HTERT RPE-1 (cell line): ENCODE measurements around the gene HERPUD1.
"Not testable (repeated sequence)": the region's sequence is repeated elsewhere in the genome, so short reads cannot be mapped to it uniquely, and the experiment has no call there.

Experiments used
- in situ Hi-C: fragments of 300-500 bp; cut with MboI; formaldehyde crosslinking; loops from 4 replicates; pipeline ENCODE4 v1.14.3; 2020; ENCODE audit warnings: low sequenced_read_pairs

Gene HERPUD1

GRCh38 chr16:56977823-56978430 is 46.0 kb downstream of the HERPUD1 start:
- in situ Hi-C loops, result no loop called here

GRCh38 chr16:56980201-56980535 is 48.2 kb downstream of the HERPUD1 start:
- in situ Hi-C loops, result no loop called here

DNA sequence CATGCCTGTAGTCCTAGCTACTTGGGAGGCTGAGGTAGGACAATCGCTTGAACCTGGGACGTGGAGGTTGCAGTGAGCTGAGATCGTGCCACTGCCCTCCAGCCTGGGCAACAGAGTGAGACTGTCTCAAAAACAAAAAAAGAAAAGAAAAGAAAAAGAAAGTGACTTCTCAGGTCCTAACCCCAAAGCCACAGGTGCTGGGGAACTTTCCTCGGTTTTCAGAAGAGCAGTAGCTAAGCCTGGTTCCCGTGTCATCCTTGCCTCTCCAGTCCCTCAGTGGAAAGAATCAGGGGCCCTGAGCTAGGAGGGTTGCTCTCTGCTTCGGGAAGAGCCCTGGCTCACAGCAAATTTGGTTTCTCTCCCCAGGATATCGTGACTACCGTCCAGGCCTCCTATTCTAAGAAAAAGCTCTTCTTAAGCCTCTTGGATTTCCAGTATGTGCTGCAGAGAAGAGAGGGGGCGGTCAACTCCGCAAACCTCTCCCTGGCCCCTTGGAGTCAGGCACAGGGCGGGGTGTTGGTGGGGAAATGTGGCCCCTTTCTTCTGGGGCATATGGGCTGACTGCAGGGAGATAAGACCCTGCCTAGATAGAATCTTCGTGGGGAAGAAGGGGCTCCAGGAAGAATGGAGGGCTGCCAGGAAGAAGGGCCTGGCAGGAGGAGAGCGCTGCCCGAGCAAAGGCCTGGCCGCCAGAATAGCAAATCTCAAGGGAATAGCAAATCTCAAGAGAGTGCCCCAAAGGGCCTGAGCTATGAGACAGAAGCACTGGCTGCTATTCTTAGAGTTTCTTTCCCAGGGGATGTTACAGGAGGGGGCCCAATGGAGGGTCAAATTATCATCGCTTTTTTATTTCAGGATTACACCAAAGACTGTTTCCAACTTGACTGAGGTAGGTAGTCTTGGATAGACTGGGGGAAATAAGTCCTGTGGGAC is 49.1 kb downstream of the HERPUD1 start:
- in situ Hi-C loops, result no loop called here

DNA sequence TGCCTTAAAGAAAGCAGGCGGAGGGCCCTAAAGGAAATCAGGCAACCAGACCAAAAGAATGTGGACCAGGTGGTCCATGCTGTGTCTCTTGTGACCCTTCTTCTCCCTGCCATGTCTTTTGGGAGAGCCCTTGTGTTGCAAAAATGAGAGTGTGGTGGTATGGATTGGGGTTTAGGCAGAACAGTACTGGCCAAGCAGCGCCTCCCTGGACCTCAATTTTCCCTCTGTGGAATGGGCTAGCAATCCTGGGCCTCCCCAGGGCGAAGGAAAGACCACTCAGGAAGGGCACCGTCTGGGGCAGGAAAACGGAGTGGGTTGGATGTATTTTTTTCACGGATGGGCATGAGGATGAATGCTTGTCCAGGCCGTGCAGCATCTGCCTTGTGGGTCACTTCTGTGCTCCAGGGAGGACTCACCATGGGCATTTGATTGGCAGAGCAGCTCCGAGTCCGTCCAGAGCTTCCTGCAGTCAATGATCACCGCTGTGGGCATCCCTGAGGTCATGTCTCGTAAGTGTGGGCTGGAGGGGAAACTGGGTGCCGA is 49.9 kb downstream of the HERPUD1 start:
- in situ Hi-C loops, result no loop called here

DNA sequence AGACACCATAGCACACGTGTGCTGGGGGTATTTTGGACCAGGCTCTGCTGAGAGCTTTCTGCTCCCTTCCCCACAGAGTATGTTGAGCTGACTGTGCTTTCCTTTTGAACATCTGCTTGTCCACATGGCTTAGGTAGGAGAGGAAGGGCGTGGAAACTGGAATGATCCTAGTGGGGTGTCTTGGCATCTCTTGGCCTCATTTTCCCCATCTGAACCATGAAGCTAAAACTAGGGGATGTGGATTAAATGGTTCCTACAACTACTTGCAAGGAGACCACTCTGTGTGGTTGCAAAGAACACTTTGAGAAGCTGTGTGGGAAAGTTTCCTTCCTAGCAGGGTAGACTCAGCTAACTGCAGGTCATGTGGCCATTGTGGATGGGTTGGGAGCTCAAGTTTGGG is 50.8 kb downstream of the HERPUD1 start:
- in situ Hi-C loops, result no loop called here

DNA sequence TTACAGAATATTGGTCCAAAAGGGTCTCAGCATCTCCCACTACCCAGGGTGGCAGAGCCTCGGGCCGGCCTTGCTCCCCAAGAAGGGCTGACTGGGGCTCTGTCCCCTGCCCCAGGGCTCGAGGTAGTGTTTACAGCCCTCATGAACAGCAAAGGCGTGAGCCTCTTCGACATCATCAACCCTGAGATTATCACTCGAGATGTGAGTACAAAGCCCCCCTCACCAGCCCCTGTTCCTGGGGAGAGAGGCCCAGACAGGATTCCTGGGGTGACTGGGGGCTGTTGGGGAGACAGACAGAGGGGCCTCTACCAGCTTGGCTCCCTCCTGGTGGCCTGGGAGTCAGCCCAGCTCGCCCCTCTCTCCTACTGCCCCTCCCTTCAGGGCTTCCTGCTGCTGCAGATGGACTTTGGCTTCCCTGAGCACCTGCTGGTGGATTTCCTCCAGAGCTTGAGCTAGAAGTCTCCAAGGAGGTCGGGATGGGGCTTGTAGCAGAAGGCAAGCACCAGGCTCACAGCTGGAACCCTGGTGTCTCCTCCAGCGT is 51.3 kb downstream of the HERPUD1 start:
- in situ Hi-C loops, result no loop called here

- in situ Hi-C loops, result no loop called here
Observed at GRCh38 chr16:56984639-56985038, 52.7 kb downstream of the HERPUD1 start.

GRCh38 chr16:56985288-56985961 is 53.5 kb downstream of the HERPUD1 start:
- in situ Hi-C loops, result no loop called here

DNA sequence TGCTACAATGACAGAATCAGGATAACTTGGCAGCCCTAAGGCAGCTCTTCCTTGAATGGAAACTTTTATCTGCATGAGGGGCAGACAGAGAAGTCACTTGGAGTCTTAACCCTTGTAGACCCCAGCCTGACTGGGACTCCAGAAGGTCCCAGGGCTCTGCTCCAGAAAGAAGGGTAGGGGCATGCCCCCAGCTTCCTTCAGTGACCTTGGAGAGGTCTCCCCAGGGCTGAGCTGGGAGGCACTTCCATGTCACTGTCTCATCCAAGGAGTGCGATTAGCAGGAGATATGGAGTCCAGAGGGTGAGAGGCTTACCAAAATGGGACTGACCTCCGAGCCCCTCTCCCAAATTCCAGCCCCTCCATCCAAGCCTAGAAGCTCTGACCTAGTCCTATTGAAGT is 54.0 kb downstream of the HERPUD1 start:
- in situ Hi-C loops, result no loop called here

- in situ Hi-C loops, result no loop called here
Observed at GRCh38 chr16:56986361-56986760, 54.4 kb downstream of the HERPUD1 start.

- in situ Hi-C loops, result not testable (repeated sequence)
Observed at GRCh38 chr16:56986908-56987307, 55.0 kb downstream of the HERPUD1 start.

DNA sequence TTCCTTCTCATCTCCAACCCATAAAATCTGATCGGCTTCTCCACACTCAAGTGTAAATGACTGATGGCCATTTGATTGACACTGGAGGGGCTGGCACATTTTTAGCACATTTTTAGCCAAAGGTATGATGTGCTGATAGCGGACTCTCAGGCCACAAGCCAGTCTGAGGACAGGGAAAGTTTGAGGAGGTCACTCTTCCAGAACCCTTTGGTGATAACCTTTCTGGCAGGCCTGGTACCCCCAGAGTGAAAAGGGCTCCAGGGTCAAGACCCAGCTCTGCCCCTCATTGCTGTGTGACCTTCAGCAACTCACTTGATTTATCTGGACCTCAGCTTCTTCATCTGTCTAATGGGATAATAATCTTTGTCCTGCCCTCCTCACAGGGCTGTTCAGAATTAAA is 55.8 kb downstream of the HERPUD1 start:
- in situ Hi-C loops, result no loop called here

DNA sequence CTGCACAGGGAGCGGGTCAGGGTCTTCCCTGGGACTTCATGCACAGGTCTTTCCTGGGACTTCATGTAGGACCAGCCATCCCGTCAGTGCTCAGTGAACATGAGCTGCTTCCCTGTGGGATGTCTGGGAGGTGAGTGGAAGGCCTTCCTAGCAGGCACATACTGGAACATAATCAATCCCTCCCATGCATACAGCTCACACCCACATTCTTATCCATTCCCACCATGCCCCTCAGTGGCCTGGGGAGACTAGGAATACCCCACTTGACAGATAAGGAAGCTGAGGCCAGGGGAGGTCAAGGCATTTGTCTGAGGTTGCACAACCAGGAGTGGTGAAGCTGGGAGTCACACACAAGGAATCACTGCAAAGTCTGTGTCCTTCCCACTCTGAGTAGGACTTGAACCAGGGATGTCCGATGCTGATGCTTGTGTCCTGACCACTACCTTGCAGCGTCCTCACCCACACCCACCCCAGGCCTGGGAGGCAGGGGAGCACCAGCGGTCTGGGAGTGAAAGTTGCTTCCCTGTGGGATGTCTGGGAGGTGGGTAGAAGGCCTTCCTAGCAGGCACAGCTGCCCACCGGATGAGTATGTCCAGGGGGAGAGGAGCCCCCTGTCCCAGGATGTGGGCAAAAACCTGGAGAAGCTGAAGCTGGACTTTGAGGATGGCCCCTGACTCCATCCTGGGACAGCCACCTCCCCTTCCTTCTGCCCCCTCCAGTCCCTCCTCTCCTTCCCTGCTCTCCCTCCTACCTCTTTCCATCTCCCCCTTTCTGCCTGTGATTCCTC is 56.4 kb downstream of the HERPUD1 start:
- in situ Hi-C loops, result no loop called here

- in situ Hi-C loops, result no loop called here
Observed at GRCh38 chr16:56988948-56989945, 57.3 kb downstream of the HERPUD1 start, which contains the start of gene NLRC5. Gene NLRC5 (plus strand): TSS chr16:56989557. CDS start chr16:57020713, 31,156 bp downstream.

- in situ Hi-C loops, result no loop called here
Observed at GRCh38 chr16:56989988-56990387, 58.0 kb downstream of the HERPUD1 start.

- in situ Hi-C loops, result no loop called here
Observed at GRCh38 chr16:56990407-56991286, 58.7 kb downstream of the HERPUD1 start.

DNA sequence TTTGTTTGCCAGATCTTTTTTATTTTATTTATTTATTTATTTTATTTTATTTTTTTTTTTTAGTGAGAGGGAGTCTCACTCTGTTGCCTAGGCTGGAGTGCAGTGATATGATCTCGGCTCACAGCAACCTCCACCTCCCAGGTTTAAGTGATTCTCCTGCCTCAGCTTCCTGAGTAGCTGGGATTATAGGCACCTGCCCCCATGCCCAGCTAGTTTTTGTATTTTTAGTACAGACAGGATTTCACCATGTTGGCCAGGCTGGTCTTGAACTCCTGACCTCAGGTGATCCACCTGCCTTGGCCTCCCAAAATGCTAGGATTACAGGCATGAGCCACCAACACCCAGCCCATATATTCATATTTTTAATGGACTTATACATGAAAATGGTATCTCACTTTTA is 60.5 kb downstream of the HERPUD1 start:
- in situ Hi-C loops, result not testable (repeated sequence)

DNA sequence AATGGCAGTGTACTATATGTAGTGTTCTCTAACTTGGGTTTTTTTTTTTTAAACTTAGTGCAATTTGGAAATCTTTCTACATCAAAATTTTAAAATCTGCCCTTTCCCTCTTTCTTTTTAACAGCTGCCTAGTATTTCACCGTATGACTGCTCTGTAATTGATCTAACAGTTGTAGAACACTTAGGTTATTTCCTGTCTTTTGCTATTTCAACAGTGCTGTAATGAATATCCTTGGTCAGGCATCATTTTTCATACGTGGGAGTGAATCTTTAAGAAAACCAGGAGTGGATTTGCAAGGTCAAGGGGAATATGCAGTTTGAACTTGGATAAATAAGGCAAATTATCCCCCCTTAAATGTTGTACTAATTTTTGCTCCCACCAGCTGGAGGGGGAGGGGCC is 61.3 kb downstream of the HERPUD1 start:
- in situ Hi-C loops, result no loop called here
